CD14-positive monocyte (primary cell): ENCODE measurements around the gene WDR64. TPM values are rescaled to one million over a fixed set of nuclear protein-coding genes. Genes with fewer than 3 reads are reported as not detected.

Experiments used
- DNase-seq, 3 donors: peaks; one replicate each; pipeline ENCODE4 v3.0.0-alpha.2; 2011 to 2022
- H2AFZ ChIP-seq: 2 replicates; pipeline ENCODE4 v1.6.0; 2012; ENCODE audit warnings: mild to moderate bottlenecking, low read depth, low read length, inconsistent platforms; ENCODE audit not compliant: insufficient read depth, poor library complexity, severe bottlenecking
- H3K27ac ChIP-seq, 2 donors: 1 replicate in 1 of 2; 2 replicates in 1 of 2; pipeline ENCODE4 v1.5.1; 2012 to 2013; ENCODE audit warnings: low read length in 2 of 2, control low read depth in 1 of 2, inconsistent platforms in 1 of 2, low read depth in 1 of 2, mild to moderate bottlenecking in 1 of 2
- H3K27me3 ChIP-seq, 2 donors: one replicate each; pipeline versions ENCODE4 v1.6.0 to v1.6.1; 2011 to 2013; ENCODE audit warnings: low read length in 2 of 2; ENCODE audit not compliant: control insufficient read depth in 2 of 2, insufficient read depth in 2 of 2
- H3K36me3 ChIP-seq, 2 donors: replicated peaks in 1 of 2; 1 replicate in 1 of 2; 2 replicates in 1 of 2; pipeline versions ENCODE4 v1.5.1 to v1.6.1; 2012 to 2013; ENCODE audit warnings: low read length in 2 of 2, control low read depth in 1 of 2, inconsistent platforms in 1 of 2, mild to moderate bottlenecking in 1 of 2; ENCODE audit not compliant: insufficient read depth in 2 of 2, control insufficient read depth in 1 of 2
- H3K4me1 ChIP-seq, 2 donors: 1 replicate in 1 of 2; 2 replicates in 1 of 2; pipeline versions ENCODE4 v1.5.1 to v1.6.1; 2012 to 2013; ENCODE audit warnings: low read length in 2 of 2, control low read depth in 1 of 2, inconsistent platforms in 1 of 2, mild to moderate bottlenecking in 1 of 2, moderate library complexity in 1 of 2; ENCODE audit not compliant: insufficient read depth in 2 of 2, control insufficient read depth in 1 of 2
- H3K4me2 ChIP-seq: replicated peaks from 2 replicates; pipeline ENCODE3; 2012; ENCODE audit warnings: low read length, moderate library complexity, mild to moderate bottlenecking; ENCODE audit not compliant: poor library complexity, severe bottlenecking; ENCODE audit errors: extremely low read depth
- H3K4me3 ChIP-seq, 3 experiments: fragments of 200-600 bp in 1 of 3; sonication (generic) in 1 of 3; replicated peaks in 1 of 3; 1 replicate in 2 of 3; 2 replicates in 1 of 3; pipeline ENCODE4 v1.5.1; 2011 to 2013; ENCODE audit warnings: low read length in 3 of 3, mild to moderate bottlenecking in 3 of 3, control low read depth in 2 of 3, low read depth in 2 of 3, inconsistent platforms in 1 of 3, moderate library complexity in 1 of 3
- H3K79me2 ChIP-seq: 2 replicates; pipeline ENCODE4 v1.6.0; 2012; ENCODE audit warnings: mild to moderate bottlenecking, control low read depth, inconsistent platforms, low read length, moderate library complexity; ENCODE audit not compliant: insufficient read depth
- H3K9ac ChIP-seq: 2 replicates; pipeline ENCODE4 v1.6.0; 2017; ENCODE audit warnings: low read length, mild to moderate bottlenecking; ENCODE audit not compliant: insufficient read depth, poor library complexity, severe bottlenecking
- H3K9me3 ChIP-seq, 2 donors: replicated peaks in 1 of 2; 1 replicate in 1 of 2; 2 replicates in 1 of 2; pipeline versions ENCODE4 v1.5.1 to v1.6.1; 2012 to 2013; ENCODE audit warnings: low read length in 2 of 2, control low read depth in 1 of 2; ENCODE audit not compliant: control insufficient read depth in 1 of 2, insufficient read depth in 1 of 2
- H4K20me1 ChIP-seq: 2 replicates; pipeline ENCODE4 v1.6.0; 2012; ENCODE audit warnings: mild to moderate bottlenecking, low read length, control low read depth, moderate library complexity; ENCODE audit not compliant: insufficient read depth
- H3K27ac Mint-ChIP-seq, 7 donors: one replicate each; pipeline ENCODE4 v1.8.0; 2020; ENCODE audit warnings: mild to moderate bottlenecking in 7 of 7, mixed read lengths in 7 of 7, moderate library complexity in 6 of 7, inconsistent platforms in 2 of 7
- H3K27me3 Mint-ChIP-seq, 3 donors: one replicate each; pipeline ENCODE4 v1.8.0; 2021 to 2022; ENCODE audit warnings: low read depth in 3 of 3, mild to moderate bottlenecking in 3 of 3, mixed read lengths in 3 of 3, moderate library complexity in 3 of 3, inconsistent platforms in 1 of 3
- H3K36me3 Mint-ChIP-seq, 2 donors: one replicate each; pipeline ENCODE4 v1.8.0; 2020; ENCODE audit warnings: mixed read lengths in 2 of 2, inconsistent platforms in 1 of 2, mild to moderate bottlenecking in 1 of 2
- H3K4me1 Mint-ChIP-seq: one replicate; pipeline ENCODE4 v1.8.0; 2020; ENCODE audit warnings: mild to moderate bottlenecking, mixed read lengths
- H3K4me3 Mint-ChIP-seq, 2 donors: one replicate each; pipeline ENCODE4 v1.8.0; 2020; ENCODE audit warnings: mild to moderate bottlenecking in 2 of 2, mixed read lengths in 2 of 2, moderate library complexity in 1 of 2
- H3K9me3 Mint-ChIP-seq, 7 donors: one replicate each; pipeline ENCODE4 v1.8.0; 2020 to 2022; ENCODE audit warnings: mixed read lengths in 7 of 7, mild to moderate bottlenecking in 6 of 7, moderate library complexity in 6 of 7, inconsistent platforms in 2 of 7
- WGBS: methylation state at CpG from one replicate; pipeline ENCODE4 v1.1.5; 2013; ENCODE audit warnings: missing lambda C conversion rate; ENCODE audit not compliant: insufficient coverage; 5-methylcytosine and 5-hydroxymethylcytosine counted together
- intact Hi-C, 2 donors: fragments of 100-400 bp; cut with micrococcal nuclease; formaldehyde crosslinking; loops; one replicate each; pipeline versions ENCODE4 v1.15.0 to v1.15.1; 2023
- polyA plus RNA-seq, 3 donors: library from polyadenylated mRNA; depleted of rRNA in 1 of 3; unstranded in 2 of 3; stranded (reverse) in 1 of 3; fragments of 300-500 nt in 2 of 3; fragments of >200 nt in 1 of 3; fragmentation: Illumina TruSeq in 2 of 3; gene quantifications; 1 replicate in 2 of 3; 2 replicates in 1 of 3; pipeline ENCODE4 v1.2.3, GENCODE V29; 2012 to 2021
- TF ChIP-seq, protein P1 (sequence below): fragments of 200-600 bp; IDR thresholded peaks from one replicate; pipeline ENCODE4 v1.8.0; 2022; ENCODE audit warnings: antibody characterized with exemption, mild to moderate bottlenecking

WDR64 gene
- polyA plus RNA-seq, 3 donors = not detected

DNA sequence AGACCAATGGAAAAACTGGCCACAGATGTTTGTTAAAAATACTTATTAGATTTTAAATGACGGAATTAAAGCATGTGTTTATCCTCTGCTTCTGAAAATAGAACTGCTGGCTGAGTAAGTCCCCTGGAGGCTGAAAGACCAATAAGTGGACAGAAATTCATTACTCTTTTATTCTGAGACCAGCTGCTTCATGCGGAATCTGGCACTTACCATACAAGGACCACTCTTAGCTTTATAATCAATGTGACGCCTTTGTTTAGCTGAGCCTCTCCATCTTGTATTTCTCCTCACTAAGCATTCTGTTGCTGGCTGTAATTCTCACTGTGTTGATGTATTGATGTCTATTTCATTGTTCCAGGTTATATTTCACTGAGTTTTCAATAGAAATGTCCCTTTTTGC, 189.6 kb downstream of the WDR64 start:
- Histone ChIP-seq H3K27me3 (peaks cover 0 to 3% of the 10 kb centered on the region in 2 donors), H3K4me2 (no peak overlapping the region), H4K20me1 (no peaks in the 10 kb centered on the region), H3K27ac (no peak overlapping the region), H3K9me3 (no peaks in the 10 kb centered on the region), H3K79me2 (no peaks in the 10 kb centered on the region), H3K9ac (no peak overlapping the region), H3K36me3 (no peaks in the 10 kb centered on the region), H3K4me1 (no peaks in the 10 kb centered on the region), H3K4me3 (no peak overlapping the region), H2AFZ (no peak overlapping the region)
- H3K4me3 Mint-ChIP-seq = no peak overlapping the region
- H3K9me3 Mint-ChIP-seq = no peaks in the 10 kb centered on the region
- H3K27ac Mint-ChIP-seq = no peak overlapping the region
- intact Hi-C loops = loop anchor here (10.0 kb wide), 4 partner anchors 197 to 317 kb away; partner anchors contain the start of genes CHML (in 1 of the 2) and OPN3 (in 1 of the 2)
- peaks cover 0 to 7% (median 1%) of the 10 kb centered on the region in 3 donors for H3K27me3 Mint-ChIP-seq
- no peaks in the 10 kb centered on the region for H3K36me3 Mint-ChIP-seq
- DNase-seq = no peak
- H3K4me1 Mint-ChIP-seq = peaks cover 3% of the 10 kb centered on the region
- no CpG with 5 or more reads among the region's 3 CpGs for whole genome bisulfite sequencing
- TF ChIP-seq, protein P1, sequence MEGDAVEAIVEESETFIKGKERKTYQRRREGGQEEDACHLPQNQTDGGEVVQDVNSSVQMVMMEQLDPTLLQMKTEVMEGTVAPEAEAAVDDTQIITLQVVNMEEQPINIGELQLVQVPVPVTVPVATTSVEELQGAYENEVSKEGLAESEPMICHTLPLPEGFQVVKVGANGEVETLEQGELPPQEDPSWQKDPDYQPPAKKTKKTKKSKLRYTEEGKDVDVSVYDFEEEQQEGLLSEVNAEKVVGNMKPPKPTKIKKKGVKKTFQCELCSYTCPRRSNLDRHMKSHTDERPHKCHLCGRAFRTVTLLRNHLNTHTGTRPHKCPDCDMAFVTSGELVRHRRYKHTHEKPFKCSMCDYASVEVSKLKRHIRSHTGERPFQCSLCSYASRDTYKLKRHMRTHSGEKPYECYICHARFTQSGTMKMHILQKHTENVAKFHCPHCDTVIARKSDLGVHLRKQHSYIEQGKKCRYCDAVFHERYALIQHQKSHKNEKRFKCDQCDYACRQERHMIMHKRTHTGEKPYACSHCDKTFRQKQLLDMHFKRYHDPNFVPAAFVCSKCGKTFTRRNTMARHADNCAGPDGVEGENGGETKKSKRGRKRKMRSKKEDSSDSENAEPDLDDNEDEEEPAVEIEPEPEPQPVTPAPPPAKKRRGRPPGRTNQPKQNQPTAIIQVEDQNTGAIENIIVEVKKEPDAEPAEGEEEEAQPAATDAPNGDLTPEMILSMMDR = no peak

DNA sequence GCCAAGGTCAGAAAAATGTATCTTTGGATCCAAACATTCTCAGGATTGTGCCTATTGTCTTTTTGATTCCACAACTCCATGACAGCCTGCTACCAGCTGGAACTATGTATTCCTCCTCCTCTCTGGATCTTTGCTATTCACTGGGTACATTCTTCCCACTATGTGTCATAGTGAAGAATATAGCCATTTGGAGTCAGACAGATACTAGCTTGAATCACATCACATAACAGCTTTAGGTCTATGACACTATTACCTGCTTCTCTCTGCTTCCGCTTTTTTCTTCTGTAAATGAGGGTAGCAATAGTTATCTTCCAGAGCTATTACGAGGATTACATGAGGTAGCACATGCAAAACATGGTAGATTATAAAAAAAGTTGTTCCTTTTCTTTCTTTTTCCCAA, 190.5 kb downstream of the WDR64 start:
- Histone ChIP-seq H3K4me1 (peaks cover 4 to 6% of the 10 kb centered on the region in 2 donors), H3K9me3 (no peaks in the 10 kb centered on the region), H3K79me2 (no peaks in the 10 kb centered on the region), H2AFZ (no peak overlapping the region), H3K4me2 (no peak overlapping the region), H4K20me1 (no peaks in the 10 kb centered on the region), H3K27me3 (peaks cover 0 to 3% of the 10 kb centered on the region in 2 donors), H3K9ac (no peak overlapping the region), H3K36me3 (no peaks in the 10 kb centered on the region), H3K27ac (no peak overlapping the region), H3K4me3 (no peak overlapping the region)
- Mint-ChIP-seq H3K27me3 (peaks cover 0 to 6% (median 1%) of the 10 kb centered on the region in 3 donors), H3K36me3 (no peaks in the 10 kb centered on the region), H3K27ac (no peak overlapping the region), H3K4me3 (no peak overlapping the region), H3K9me3 (no peaks in the 10 kb centered on the region), H3K4me1 (peaks cover 7% of the 10 kb centered on the region)
- TF ChIP-seq, protein P1 = no peak
- WGBS = no CpG with 5 or more reads among the region's 2 CpGs
- no peak for DNase-seq
- intact Hi-C loops = loop anchor here (10.0 kb wide), 4 partner anchors 198 to 318 kb away; partner anchors contain the start of genes CHML (in 1 of the 2) and OPN3 (in 1 of the 2)
